SK-N-MC (cell line): ENCODE measurements around the gene AOPEP.

Experiments used
- EZH2 ChIP-seq: fragments of 200-600 bp; sonication (generic); IDR thresholded peaks from one replicate; pipeline ENCODE4 v1.6.1; 2017; ENCODE audit warnings: antibody characterized with exemption
- POLR2AphosphoS5 ChIP-seq: IDR thresholded peaks from 2 replicates; pipeline ENCODE4 v1.6.1; 2012; ENCODE audit warnings: mild to moderate bottlenecking, low read depth, low read length, borderline replicate concordance

GRCh38 chr9:95012035-95012708 is 285.7 kb downstream of the AOPEP start:
- TF ChIP-seq POLR2AphosphoS5 (no peak), EZH2 (no peak)
